HCT116 (cell line): ENCODE measurements around the gene AHI1.

Source experiments
- CEBPB ChIP-seq: IDR thresholded peaks from 2 replicates; pipeline ENCODE4 v1.6.1; 2012; ENCODE audit warnings: low read depth
- CTCF ChIP-seq, 3 experiments: fragments of 200-600 bp in 1 of 3; sonication (generic) in 1 of 3; IDR thresholded peaks in 2 of 3; conservative IDR thresholded peaks in 1 of 3; 2 replicates each; pipeline ENCODE4 v1.5.1; 2012 to 2017; ENCODE audit warnings: low read depth in 2 of 3, low read length in 2 of 3, antibody characterized with exemption in 1 of 3, borderline replicate concordance in 1 of 3, control low read depth in 1 of 3, mild to moderate bottlenecking in 1 of 3, mixed read lengths in 1 of 3, mixed run types in 1 of 3, moderate library complexity in 1 of 3; ENCODE audit not compliant: insufficient read depth in 1 of 3
- MAX ChIP-seq: IDR thresholded peaks from 2 replicates; pipeline ENCODE4 v1.6.1; 2012
- POLR2A ChIP-seq: IDR thresholded peaks from 2 replicates; pipeline ENCODE4 v1.7.0; 2011; ENCODE audit warnings: borderline replicate concordance; ENCODE audit not compliant: insufficient read depth, insufficient read length; ENCODE audit errors: extremely low read depth
- RAD21 ChIP-seq: IDR thresholded peaks from 2 replicates; pipeline ENCODE4 v1.6.1; 2012; ENCODE audit warnings: low read depth, mild to moderate bottlenecking
- REST ChIP-seq: IDR thresholded peaks from 2 replicates; pipeline ENCODE4 v1.6.1; 2012; ENCODE audit warnings: low read depth

GRCh38 chr6:135540207-135540840, 42.8 kb upstream of the AHI1 start:
- TF ChIP-seq RAD21 (peak; percentile 49), CTCF (IDR thresholded peaks at IDR 0.05 in 2 of 3, conservative IDR thresholded peaks at IDR 0.05 in 1 of 3; ENCODE audit: borderline replicate concordance in 1 of 3, insufficient read depth in 1 of 3, low read depth in 2 of 3, low read length in 2 of 3) (no peak), CEBPB (no peak), POLR2A (no peak), REST (no peak), MAX (no peak)
